HG03575 (cell line): ENCODE results near the gene HYAL1.

ENCODE experiments used
- ATAC-seq: cut with Tn5 transposase; IDR thresholded peaks from one replicate; pipeline ENCODE4 v1.9.1; 2021; ENCODE audit not compliant: unreplicated experiment, insufficient number of reproducible peaks, low FRiP score; ENCODE audit errors: extremely low read depth

Gene HYAL1

DNA sequence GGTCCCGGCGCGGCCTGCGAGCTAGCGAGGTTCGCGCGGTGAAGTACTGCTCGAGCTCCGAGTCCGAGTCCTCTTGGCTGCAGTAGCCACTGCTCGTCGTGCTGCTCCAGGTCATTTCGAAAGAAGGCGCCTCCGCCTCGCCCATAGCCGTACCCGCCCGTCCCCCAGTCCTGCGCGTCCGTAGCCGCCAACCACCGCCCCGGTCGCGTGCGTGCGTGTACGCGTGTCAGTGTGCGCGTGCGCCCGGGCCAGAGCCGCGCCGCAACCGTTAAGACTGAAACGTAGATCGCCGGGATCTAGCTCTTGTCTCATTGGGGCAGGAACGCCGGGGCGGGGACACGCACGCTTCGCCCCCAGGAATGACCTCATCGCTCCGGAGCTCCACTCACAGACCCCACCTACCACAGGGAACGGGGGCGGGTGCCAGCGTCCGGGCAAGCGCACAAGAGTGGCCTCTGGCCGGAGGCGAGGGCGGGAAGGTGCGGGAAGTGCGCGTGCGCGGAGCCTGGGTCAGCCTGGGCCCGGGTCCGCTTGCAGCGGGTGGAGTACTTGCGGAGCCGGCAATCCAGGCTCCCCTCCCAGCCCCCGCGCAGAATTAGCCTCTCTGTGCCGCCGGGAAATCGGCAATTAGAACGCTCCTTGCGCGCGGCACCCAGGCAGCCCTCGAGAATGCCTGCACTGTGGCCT lies 33.9 kb upstream of the HYAL1 start:
- ATAC-seq = peak; percentile 33

DNA sequence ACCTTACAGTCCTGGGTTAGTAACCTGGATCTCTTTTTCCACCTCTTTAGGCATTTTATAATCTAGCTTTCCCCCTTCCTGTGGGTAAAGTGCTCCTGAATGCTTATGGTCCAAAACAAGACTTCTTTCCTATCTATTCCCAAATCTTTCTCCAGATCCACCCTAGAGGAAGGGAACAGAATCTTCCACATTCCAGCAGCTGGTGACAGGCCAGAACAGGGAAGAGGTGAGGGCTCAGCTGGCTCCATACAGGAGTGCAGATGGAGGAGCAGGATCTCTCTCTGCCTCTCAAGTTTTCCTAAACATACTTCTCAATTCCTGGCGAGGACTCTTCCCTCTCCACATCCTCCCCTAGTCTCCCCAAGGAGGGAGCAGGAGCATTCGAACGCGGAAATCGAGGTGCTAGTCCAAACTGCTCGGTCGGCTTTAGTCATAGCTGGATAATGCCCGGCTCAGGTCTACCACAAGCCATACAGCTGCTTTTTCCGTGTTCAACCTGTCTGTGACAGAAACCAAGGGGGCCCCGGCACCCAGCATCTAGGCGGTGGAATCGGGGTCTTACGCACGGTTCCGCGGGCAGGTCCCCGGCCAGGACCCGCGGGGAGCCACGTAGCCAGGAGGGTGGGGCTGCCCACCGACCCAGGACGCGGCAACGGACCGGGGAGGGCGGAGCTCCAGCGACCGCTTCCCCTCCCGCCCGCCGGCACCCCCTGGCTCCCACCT lies 33.2 kb upstream of the HYAL1 start:
- ATAC-seq = peak; percentile 13

DNA sequence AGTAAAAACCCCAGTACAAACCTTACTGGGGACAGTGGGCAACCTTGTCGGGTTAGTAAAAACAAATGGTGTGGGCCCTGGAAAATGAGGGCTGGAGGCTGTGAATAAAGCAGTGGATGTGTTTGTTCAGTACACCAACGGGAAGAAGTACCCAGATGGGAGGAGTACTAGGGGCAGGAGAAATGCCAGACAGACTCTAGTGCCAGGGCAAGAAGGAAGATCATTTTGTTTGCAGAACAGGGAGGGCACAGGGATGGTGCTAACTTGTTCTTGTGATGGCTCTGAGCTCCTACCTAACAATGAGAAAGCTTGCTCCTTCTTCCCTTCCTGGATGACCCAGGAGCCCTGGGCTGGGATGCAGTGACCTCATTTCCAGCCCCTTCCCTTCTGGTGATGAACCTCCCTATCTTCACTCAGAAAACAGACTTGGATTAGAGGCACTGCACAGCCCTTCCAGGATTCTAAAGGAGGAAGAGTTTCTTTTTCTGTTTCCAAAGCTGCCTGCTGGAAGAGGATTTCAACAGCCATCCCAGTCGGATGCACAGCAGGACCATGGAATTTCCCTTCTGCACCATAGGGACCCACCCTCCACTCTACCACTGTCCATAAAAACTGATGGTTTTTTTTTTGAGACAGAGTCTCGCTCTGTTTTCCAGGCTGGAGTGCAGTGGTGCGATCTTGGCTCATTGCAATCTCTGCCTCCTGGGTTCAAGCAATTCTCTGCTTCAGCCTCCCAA lies 31.1 kb upstream of the HYAL1 start:
- no peak for ATAC-seq

DNA sequence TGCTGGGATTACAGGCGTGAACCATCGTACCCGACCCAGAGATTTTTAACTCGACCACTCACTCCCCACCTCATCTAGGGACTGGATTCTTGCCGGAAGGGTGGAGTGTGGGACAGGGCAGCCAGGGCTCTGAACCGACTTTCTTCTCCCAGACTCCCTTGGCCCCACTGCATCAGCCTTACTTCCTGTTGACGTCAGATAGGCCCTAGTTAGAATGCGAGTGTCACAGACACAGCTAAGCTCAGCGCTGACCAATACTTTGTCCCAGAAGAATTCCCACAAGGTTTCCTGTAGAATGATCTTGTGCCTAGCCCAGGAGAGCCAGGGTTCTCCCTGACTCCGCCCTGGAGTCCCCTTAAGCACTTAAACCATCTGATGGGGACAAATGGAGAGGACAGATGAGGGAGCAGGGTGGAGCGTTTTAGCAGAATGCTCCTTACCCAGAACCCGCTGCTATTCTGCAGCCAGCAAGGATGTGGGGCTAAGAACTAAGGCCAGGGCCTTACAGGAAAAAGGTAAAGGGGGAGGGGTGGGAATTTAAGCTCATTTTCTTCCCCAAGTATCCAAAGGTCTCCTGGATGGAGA lies 30.5 kb upstream of the HYAL1 start:
- no peak for ATAC-seq

DNA sequence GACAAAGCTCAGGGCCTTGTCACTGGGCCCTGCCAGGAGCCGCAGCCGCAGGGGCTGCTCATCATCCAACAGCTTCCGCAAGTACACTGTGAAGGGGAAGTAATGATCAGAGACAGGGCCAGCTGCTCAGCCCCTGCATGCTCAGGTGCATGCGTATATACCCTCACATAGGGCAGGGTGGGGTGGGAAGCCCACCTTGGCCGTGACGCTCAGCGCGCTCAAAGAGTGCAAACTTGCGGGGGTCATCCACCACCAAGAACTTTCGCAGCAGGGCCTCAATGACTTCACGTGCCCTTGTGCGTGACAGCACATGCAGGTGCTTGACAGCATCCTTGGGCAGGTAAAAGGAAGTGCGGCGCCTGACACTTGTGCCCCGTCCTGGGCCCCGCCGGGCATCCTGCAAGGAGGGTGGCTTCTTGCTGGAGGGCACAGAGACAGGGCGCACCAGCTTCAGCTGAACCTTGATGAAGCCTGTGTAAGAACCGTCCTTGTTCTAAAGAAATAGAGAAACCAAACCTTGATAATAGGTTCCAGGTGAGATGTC lies 28.1 kb upstream of the HYAL1 start:
- ATAC-seq = no peak

DNA sequence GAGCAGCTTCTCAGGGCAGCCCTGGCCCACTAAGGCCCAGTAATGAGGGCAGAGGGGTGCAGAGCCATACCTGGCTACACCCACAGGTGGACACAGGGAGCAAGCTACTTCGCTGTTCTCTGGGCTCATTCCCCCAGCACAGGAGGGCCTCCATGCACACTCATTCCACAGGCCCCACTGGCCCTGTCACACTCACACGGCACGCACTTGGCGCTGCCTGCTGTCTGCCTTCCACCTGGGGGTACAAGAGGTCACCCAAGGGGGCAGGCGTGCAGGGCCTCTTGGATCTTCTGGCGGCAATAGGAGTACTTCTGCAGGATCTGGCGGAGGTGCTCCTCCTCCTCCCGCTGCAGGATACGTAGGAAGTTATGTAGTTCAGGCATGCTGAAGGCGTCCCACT lies 27.0 kb upstream of the HYAL1 start:
- ATAC-seq = no peak

DNA sequence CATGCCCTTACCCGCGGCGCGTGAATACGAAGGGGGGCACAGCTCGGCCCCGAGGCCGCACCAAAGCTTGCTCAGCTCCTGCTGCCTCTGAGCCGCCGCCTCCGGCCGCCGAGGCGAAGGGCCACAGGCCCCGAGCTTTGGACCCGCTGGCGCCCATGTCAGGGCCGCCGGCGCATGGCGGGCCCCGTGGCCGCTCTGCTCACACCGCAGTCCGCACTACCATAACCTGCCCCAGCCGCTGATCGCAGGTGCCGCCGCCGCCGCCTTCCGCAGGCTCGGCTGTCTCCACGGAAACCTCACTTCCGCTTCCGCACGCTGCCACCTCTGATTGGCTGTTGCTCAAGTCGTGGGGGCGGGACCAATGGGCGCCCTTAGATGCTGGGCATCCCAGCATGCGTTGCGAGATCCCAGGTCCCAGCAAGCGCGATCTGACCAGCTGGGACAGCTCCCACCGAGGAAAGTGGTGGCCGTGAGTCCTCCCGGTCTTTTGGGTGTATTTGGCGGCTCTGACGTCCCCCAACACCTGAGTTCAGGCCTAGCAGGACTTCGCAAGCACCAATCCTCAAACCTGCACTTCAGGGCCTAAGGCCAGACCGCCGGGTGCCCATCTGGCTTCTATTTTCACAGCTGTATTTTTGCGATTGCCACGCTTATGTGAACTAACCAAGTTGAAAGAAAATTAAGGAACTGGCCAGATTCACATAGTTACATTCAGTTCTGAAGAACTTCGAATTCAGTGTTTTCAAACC lies 24.7 kb upstream of the HYAL1 start, which contains the start of gene TUSC2:
Gene TUSC2 (minus strand): TSS at position 281 of the 749 bp plus-strand sequence. CDS start 124 bp downstream, at position 157.
- ATAC-seq = peak; percentile 38

DNA sequence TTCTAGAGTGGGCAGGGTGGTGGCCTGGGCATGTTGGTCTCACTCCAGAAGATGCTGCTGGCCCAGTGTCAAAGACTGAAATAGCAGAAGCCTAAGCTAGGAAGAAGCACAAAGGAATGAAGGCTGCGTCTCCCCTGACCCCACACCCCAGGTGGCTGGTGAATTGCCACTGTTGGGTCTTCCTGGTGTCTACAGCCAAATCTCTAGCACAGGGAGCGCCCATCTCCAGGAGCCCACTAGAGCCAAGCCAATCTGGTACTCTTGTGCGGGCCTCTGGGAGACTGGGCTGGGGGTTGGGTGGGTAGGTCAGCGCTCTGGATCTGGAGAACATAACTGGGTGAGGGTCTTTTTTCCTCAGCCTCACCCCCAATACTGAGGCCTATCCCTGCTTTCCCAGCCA lies 23.8 kb upstream of the HYAL1 start:
- ATAC-seq = no peak

DNA sequence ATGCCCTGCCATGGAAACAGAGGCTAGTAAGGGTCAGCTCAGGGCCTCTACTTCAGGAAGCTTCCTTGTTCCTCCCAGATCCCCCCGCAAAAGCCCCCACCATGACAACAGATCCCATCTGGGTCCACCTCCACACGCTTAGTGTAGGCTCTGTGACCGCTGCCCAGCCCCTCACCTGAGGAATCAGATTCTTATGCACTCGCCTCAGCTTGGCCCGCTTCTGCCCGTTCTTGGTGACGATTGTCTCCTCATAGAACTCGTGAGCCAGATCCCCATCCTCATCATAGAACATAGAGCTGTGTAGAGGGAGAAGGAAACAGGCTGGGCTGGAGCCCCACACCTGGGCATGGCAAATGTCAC lies 22.8 kb upstream of the HYAL1 start:
- ATAC-seq = no peak

DNA sequence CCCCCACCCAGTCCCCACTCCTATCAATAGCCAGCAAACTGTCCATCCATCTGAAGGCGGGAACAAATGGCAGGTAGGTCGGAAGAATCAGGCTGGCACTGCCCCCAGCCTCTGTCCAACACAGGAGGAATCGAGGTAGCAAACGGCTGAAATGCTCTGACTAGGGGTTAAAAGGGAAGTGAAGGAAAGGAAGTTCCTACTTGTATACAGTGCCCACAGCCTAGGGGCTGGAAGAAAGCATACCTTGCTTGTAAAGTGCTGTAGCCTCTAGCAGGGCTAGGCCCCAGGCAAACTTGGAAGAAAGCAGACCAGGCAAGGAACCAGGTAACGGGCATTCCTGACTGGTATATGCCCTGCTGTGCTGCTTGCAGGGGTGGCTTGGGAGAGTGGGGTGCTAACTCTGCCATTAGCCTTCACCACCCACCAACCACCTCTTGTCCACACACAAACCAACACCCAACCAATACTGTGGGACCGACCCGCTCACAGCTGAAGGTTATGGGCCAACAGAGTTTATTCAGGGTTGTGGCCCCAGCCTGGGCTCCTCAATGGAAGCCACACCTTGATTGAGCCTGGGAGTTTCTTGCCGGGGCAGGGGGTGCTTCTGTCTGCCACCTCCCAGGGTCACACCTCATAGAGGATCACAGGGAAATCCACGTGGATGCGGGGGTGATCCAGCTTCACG lies 22.3 kb upstream of the HYAL1 start:
- no peak for ATAC-seq

DNA sequence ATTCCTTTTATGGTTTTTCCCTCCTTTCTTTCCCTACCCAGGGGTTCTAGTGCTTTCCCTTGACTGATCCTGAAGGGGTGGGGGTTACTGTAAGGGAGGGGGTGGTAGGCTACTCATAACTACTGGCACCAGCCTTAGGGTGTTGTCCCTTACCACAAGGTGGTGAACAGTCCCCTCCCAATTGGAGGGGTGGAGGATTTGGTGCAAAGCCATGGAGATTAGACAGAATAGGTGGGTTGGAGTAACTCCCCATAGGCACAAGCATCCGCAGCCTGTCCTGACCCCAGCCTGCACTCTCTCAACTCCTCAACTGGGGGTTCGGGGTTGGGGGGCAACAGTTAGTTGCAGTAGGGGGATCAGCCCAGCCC lies 21.7 kb upstream of the HYAL1 start:
- no peak for ATAC-seq

DNA sequence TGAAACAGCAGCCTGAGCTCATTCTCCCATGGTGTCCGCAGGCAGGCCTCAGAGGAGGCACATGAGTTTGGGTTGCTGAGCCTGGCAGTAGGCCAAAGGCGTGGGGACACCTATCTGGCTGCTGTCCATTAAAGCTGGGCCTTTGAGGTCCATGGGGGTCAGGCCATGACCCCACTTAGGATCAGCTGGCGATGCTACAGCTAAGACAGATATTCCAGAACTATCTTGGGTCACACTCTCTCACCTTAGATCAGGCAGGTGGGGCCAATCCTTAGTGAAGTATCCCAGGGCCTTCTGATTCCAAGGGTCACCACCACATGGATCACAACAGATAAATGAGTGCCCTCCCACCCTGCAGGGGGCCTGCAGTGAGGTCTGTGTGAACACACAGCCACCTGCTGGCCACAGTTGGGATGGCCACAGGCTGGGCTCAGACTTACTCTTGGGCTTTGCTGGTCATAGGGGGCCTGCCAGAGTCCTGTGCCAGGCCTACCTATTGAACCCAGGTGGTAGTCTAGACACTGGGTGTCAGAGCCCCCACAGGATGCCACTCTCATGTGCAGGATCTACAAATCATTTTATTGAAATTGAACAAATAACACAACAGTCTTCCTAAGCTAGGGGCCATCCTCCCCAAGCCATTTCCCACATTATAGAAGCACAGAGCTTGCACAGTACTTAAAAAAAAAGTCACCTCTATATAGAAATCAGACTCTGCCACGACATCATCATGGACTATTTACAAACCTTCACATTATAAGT lies 21.2 kb upstream of the HYAL1 start:
- no peak for ATAC-seq

DNA sequence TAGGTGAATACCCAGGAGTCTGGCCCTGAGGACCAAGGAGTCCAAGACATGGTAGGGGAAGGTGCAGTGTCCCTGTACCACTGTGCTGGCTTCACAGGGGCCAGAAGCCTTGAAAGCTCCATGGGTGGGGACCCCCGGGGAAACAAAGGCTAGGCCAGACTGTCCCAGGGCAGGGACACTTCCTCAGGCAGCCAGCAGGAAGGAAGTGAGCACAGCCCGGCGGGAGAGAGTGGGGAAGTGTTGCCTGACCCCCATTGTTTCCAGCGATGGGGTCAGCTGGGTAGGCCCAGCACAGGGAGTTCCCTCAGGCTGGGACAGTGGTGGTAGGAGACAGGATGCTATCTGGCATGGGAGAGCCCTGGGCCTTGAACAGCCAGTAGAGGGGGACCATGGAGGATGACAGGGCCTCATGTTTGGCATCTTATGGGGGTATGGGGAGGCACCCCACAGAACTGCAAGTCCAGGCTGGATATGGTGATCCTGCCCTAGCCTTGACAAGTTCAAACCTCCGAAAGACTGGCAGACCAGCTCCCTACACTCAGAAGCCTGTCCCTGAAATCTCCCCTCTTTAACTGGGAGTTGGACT lies 20.3 kb upstream of the HYAL1 start:
- ATAC-seq = no peak

DNA sequence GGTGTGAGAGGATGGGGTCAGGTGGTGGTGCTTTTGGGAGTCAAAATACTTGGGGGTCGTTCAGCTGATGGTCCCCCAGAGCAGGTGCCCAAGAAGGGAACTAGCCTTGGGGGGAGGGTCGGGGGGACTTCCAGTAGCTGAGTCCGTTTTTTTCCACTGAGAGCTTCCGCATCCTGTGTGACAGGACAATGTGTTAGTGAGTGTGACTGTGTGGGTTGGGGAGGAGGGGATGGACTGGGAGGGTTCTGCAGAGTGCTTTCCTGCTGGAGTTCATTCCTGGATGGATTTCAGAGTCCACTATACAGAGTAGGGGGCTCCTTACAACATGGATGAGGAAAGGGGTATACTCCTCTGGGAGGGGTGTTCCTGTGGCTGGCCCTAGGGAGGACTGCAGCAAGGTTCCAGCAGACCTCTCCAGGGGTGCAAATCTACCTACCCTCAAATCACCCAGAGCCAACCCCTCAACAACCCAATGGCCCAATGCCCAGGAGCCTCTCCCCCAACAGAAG lies 19.8 kb upstream of the HYAL1 start:
- no peak for ATAC-seq

DNA sequence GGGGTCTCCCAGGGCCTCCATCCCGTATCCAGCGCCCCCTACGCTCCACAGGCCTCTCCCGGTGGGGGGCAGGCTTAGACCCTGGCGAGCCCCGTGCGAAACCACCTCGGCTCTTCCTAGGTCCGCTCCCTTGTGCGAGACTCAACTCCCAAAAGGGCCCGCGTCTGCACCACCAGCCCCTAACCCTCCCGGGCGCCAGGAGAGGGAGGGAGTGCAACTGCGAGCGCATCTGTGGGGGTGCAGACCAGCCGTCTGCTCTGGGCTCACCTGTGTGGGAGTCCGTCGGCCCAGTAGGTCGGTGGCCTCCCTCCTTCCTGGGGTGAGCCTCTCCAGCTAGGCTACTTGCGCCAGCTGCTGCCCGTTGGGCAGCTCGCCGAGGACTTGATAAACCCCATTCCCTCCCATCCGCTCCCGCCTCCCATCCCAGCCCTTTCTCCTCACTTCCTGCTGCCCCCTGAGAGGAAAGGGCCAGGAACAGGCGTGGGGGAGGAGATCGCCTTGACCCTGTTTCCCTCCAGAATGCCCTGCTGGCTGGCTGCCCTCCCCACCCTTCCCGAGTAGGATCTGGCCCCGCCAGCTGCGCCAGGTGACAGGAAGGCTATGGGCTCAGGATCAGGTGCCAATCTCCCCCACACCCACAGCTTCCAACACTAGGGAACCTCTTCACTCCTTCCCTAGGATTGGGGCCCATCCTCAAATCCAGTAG lies 19.2 kb upstream of the HYAL1 start, which contains the start of gene HYAL2:
Gene HYAL2 (minus strand): TSS at position 360 of the 706 bp plus-strand sequence. CDS start 2,256 bp downstream, outside the sequence.
- ATAC-seq = no peak

DNA sequence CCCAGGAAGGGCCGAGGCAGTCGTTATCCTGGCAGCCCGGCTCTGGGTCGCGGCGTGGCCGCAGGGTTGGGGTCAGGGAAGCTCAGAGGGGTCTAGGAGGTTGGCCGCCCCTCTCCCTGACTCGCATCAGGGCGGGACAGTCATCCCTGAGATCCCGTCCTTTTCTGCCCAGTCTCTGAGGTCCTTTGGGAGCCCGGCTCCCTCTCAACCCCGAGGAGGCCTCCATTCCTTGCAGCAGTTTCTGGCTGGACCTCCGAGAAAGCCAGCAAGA lies 18.7 kb upstream of the HYAL1 start:
- ATAC-seq = no peak
